Retinal pigment epithelial cell (primary cell): ENCODE data around the gene AOPEP.

Experiments used
- DNase-seq: peaks from one replicate; pipeline ENCODE4 v3.0.0-alpha.2; 2010; ENCODE audit warnings: low read depth
- H3K4me3 ChIP-seq: 2 replicates; pipeline ENCODE4 v1.5.1; 2011; ENCODE audit warnings: mild to moderate bottlenecking, low read length, control low read depth, moderate library complexity
- CTCF ChIP-seq: conservative IDR thresholded peaks from 2 replicates; pipeline ENCODE4 v1.5.1; 2011; ENCODE audit warnings: low read depth, low read length, control low read depth, inconsistent platforms

AOPEP gene

GRCh38 chr9:94867281-94867841 is 140.9 kb downstream of the AOPEP start:
- TF ChIP-seq CTCF, result no peak
- peak; percentile 97 for DNase-seq
- no peak overlapping the region for H3K4me3 ChIP-seq

- no peak overlapping the region for H3K4me3 ChIP-seq
- DNase-seq, result peak; percentile 83
- no peak for TF ChIP-seq CTCF
These were observed 141.4 kb downstream of the AOPEP start for GRCh38 chr9:94867842-94868312.

- no peak for TF ChIP-seq CTCF
- no peak overlapping the region for H3K4me3 ChIP-seq
- no peak for DNase-seq
These were observed 142.0 kb downstream of the AOPEP start for GRCh38 chr9:94868464-94868863.

- H3K4me3 ChIP-seq, result no peak overlapping the region
- no peak for DNase-seq
- TF ChIP-seq CTCF, result no peak
These were observed 142.9 kb downstream of the AOPEP start for GRCh38 chr9:94869415-94869843.

GRCh38 chr9:94870465-94870792 is 143.9 kb downstream of the AOPEP start:
- no peak for TF ChIP-seq CTCF
- no peak overlapping the region for H3K4me3 ChIP-seq
- no peak for DNase-seq

GRCh38 chr9:94870793-94871558 is 144.5 kb downstream of the AOPEP start:
- TF ChIP-seq CTCF, result no peak
- no peak overlapping the region for H3K4me3 ChIP-seq
- DNase-seq, result no peak
